GM03348 (cell line): ENCODE data around the gene ZNF571.
A peak's percentile ranks its signal among the peaks of the same experiment; 100 is the strongest.

Experiments used
- DNase-seq: peaks from one replicate; pipeline ENCODE4 v3.0.0; 2012; ENCODE audit warnings: low spot score

ZNF571 gene

DNA sequence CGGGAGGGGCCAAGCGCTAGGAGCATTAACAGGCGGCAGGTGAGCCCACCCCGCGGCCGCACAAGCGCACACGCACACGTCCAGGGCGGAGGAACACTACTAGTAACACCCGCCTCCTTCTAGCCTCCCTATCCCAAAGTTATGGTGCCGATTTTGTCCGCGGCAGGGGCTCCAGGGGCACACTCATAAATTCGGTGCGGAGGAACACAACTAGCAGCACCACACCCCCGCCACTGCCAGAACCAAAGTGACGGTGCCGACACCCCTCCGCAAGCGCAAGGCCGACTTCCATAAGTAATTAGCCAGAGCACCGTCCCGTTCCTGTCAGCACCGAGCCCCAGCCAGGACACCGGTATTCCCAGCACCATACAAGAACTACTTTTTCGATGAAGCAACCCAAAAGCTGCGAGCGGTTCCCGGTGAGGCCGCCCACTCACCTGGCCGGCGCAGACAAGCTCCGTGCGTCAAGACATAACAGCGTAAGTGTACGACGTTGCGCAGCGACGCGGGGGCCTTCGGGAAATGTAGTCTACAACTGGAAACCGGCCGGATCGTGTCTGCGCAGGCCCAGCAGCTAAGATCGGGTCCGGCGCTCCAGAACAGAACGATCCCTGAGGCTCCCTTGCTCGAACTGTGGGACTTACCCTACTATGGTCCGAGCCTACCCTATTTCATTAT, at the start of gene ZNF571, which contains the start of gene ZNF540:
Gene ZNF571, minus strand, starts transcription at position 489 of the 678 bp plus-strand sequence. CDS start 8,116 bp downstream, outside the sequence.
Gene ZNF540, plus strand, starts transcription at position 573 of the 678 bp plus-strand sequence. CDS start 3,572 bp downstream, outside the sequence.
- peak; percentile 94 for DNase-seq

DNA sequence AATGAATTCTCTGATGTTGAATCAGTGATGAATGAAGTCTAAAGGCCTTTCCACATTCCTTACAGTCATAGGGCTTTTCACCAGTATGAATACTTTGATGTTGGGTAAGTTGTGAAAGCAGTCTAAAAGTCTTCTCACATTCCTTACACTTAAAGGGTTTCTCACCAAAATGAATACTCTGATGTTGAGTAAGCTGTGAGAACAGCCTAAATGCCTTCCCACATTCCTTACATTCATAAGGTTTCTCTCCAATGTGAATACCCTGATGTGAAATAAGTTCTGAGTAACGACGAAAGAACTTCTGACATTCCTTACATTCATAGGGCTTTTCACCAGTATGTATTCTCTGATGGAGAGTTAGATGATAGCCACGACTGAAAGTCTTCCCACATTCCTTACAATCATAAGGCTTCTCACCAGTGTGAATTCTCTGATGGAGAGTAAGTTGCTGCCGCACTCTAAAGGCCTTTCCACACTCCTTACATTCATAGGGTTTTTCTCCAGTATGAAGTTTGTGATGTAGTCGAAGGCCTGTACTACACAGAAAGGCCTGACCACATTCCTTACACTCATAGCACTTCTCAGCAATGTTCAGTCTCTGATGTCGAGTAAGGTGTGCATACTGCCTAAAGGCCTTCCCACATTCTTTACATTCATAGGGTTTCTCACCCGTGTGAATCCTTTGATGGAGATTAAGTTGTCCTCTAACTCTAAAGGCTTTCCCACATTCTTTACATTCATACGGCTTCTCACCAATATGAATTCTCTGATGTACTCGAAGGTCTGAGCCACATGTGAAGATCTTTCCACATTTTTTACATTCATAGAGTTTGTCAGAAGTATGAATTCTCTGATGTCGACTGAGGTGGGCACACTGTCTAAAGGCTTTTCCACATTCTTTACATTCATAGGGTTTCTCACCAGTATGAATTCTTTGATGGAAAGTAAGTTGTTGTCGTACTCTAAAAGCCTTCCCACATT, 40.8 kb upstream of the ZNF571 start:
- DNase-seq = no peak

DNA sequence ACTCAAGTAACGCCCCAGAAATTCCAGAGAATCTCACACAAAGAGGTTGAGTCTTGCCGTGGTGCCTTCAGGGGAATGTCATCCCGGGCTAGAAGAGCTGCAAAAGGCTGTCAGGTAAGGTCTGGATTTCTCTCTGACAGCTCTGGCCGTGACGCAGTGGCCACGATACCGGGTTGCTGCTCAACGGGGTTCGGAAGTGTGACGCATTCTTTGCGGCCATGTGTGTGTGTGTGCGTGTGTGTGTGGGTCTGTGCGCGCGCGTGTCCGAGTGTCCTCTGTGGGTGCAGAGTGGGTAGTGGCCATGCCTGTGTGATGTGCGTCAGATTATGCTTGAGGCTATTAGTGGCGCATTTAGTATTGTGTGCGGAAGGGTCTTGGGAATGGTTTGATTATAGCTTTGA, 390 bp upstream of the ZNF571 start:
- DNase-seq = peak; percentile 61

DNA sequence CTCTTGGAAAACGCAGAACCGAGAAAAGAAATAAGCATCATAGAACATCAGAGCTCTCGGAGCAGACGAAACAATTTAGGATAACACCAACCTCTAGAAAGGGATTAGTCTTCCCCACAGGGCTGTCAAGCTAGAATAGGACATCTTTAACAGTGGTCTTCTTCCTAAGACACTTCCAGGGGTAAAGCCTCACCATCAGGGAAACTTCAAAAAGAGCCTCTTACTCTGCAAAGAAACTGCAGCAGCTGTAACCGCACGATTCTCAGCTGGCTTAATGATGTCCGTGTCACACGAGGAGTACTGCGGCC, 642 bp downstream of the ZNF571 start:
- no peak for DNase-seq

DNA sequence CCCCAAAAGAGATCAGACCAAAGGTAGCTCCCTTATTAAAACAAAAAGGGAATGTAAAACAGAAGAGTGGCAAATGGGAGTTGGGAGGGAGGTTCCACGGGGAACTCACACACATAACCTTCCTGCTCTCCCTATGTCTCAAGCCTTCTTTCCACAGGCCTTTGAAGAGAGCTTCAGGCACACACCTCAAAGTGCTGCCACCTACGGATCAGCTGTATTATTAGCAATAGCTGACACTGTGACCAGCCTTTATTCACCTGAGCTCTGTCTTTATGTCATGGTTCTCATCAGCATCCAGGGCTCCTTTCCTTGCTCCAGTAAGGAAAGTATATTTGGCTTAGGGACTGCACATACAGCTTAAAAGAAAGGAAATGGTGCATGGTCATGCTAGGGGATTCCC, 11.3 kb downstream of the ZNF571 start:
- DNase-seq = no peak

DNA sequence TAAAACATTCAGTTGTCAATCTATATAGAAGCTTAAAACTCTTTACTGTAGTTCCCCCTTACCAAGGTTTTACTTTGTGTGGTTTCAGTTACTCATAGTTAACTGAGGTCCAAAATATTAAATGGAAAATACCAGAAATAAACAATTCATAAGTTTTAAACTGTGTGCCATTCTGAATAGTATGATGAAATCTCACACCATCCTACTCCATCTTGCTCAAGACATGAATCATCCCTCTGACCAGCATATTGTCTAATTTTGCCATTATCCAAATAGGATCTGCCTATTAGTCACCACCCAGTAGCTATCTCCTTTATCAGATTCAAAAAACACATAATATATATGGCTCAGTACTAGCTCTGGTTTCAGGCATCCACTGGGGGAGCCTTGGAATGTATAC, 22.4 kb downstream of the ZNF571 start:
- DNase-seq = no peak

DNA sequence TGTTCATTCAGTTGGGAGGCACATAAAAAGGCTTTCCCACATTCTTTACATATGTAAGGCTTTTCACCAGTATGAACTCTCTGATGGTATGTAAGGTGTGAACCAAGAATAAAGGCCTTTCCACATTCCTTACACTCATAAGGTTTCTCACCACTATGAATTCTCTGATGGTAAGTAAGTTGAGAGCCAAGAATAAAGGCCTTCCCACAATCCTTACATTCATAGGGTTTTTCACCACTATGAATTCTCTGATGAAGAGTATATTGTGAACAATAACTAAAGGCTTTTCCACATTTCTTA, 29.3 kb downstream of the ZNF571 start:
- DNase-seq = no peak

DNA sequence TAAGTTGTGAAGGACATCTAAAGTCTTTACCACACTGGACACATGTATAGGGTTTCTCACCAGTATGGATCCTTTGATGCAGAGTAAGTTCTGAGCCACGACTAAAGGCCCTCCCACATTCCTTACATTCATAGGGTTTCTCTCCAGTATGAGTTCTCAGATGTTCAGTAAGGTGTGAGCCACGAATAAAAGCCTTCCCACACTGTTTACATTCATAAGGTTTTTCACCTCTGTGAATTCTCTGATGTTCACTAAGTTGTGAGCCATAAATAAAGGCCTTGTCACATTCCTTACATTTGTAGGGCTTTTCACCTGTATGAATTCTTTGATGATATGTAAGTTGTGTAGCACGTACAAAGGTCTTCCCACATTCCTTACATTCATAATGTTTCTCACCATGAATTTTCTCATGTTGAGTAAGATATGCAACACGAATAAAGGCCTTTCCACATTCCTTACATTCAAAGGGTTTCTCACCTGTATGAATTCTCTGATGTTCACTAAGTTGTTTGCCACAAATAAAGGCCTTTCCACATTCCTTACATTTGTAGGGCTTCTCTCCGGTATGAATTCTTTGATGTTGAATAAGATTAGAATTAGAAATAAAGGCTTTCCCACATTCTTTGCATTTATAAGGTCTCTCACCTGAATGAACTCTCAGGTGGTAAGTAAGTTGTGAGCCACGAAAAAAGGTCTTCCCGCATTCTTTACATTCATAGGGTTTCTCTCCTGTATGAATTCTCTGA, 29.8 kb downstream of the ZNF571 start:
- no peak for DNase-seq

DNA sequence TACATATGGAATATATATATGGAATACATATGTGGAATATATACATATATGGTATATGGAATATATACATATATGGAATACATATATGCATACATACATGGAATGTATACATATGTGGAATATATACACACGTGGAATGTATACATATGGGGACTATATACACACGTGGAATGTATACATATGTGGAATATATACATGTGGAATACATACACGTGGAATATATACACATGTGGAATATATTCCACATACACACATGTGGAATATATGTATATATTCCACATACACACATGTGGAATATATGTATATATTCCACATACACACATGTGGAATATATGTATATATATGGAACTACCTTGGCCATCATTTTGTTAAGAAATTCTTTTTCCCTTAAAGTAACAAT, 31.1 kb downstream of the ZNF571 start:
- DNase-seq = no peak

DNA sequence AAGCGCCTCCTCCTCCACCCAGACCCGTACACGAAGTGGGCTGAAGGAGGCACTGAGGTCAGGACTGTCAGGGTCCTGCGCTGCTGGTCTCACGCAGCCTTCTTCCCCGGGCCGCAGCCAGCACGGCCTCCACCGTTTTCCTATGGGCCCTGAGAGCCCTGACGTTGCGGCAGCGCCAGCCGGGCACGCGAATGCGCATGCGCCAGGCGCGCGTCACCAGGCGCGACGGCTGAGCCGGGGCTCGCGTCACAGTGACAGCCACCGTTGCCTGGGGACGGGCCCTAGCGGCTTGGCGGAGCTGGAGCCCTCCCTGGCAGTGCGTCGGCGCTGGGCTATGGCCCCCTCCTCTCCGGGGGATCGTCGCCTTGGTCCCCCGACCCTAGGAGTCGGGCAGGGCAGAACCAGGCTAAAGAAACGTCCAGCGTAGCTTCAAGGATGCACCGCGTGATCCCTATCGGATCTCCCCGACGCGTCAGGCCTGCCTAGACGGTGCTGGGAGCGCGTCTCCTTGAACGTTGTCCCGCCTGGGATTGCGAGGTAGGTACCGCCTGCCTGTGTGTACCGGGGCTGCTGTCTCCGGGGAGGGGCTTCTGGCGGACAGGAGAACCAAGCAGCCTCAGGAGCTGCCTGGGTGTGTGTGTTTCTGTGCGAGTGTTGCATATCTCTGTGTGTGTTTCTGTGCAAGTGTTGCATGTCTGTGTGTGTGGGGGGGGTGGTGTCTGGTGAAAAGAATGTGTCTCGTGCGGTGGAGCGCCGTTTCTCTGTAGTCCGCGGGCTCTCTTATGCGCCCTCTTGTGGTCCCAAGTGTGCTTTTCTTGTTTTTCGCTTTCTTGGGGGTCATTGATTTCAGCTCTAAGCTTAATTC, 43.2 kb downstream of the ZNF571 start:
- peak; percentile 86 for DNase-seq

DNA sequence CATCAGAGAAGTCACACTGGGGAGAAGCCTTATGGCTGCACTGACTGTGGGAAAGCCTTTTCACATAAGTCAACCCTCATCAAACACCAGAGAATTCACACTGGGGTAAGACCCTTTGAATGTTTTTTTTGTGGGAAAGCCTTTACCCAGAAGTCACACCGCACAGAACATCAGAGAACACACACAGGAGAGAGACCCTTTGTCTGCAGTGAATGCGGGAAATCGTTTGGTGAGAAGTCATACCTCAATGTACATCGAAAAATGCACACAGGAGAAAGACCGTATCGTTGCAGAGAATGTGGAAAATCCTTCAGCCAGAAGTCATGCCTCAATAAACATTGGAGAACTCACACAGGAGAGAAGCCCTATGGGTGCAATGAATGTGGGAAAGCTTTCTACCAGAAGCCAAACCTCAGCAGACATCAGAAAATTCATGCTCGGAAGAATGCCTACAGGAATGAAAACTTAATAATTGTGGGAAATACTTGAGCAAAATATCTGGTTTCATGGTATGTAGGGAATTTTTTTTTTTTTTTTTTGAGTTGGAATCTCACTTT, 57.1 kb downstream of the ZNF571 start:
- no peak for DNase-seq

DNA sequence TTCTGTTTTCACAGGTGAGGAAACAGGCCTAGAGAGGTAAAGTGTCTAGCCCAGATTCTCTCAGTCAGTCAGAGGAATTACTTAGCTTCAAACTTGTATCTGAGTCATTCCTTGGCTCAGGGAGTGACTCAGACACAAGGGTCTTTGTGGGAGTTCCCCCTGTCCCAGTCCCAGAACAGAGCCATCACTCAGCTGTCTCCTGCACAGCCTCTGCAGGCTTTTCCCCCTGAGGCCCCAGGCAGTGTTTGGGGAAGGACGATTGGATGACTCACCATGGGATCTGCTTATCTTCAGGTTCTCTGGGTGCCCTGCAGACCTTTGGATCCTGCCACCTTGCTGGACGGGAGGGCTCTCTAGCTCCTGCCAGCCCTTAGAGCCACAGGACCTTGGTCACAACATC, 74.7 kb downstream of the ZNF571 start:
- DNase-seq = no peak
